ENCODE results near the gene FUCA1. TPM values are rescaled to one million over a fixed set of nuclear protein-coding genes. Genes with fewer than 3 reads are reported as not detected.

The FUCA1 gene
- 1 to 10 TPM; 4.3 to 6.4 TPM for total RNA-seq

DNA sequence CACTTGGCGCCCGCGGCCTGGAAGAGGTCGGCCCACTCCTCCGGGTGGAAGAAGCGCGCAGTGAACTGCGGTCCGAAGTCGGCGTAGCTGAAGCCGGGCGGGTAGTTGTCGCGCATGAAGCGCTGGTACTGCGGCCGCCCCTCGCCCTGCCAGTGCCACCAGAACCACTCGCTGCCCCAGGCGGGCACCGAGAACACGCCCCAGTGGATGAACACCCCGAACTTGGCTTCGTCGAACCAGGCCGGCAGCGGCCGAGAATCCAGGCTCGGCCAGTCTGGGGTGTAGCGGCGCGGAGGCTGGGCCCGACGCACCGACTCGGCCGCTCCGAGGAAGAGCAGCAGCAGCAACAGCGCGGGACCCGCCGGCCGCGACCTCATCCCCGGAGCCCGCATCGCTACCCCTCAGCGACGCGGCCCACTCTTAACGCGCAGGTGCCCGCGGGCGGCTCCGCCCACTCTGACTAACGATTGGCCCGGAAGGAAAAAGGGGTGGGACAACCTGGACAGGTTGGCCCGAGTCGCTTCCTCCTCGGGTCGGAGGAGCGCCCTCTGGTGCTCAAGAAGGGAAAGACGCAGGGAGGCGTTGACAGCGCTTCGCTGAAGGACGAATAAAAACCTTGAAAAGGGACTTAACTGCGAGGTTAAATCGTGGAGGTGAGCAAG lies at the start of gene FUCA1:
FUCA1 (minus strand) TSS at position 396 of the 662 bp plus-strand sequence; CDS start at position 392, 4 bp downstream.
- Mint-ChIP-seq H3K9me3 (no peaks in the 10 kb centered on the region), H3K36me3 (peaks cover 0 to 10% of the 10 kb centered on the region in 2 donors), H3K27ac (peak within 1 kb of the TSS; percentile 71 to 89)
- DNase-seq (ENCODE audit: low spot score in 2 of 2) (peak; percentile 93 to 94), ATAC-seq (peak; percentile 99 to 100)

- DNase-seq (ENCODE audit: low spot score in 2 of 2) (peak; percentile 61 to 62), ATAC-seq (peak; percentile 92 to 99)
- Mint-ChIP-seq H3K9me3 (no peaks in the 10 kb centered on the region), H3K27ac (no peak overlapping the region), H3K36me3 (no peaks in the 10 kb centered on the region)
These were observed 48.4 kb upstream of the FUCA1 start for GRCh38 chr1:23916209-23917131.

DNA sequence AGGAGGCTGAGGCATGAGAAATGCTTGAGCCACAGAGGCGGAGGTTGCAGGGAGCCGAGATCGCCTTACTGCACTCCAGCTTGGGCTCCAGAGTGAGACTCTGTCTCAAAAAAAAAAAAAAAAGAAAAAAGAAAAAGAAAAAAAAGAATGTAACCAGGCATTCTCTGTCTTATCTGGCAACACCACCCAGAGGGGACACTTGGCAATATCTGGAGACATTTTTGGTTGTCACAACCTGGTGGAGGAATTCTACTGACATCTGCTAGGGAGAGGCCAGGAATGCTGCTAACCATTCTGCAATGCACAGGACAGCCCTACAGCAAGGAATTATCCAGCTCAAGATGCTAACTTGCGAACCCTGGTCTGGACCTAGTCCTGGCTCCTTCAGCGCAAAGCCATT lies 47.4 kb upstream of the FUCA1 start:
- H3K9me3 Mint-ChIP-seq: no peaks in the 10 kb centered on the region
- ATAC-seq: no peak
- H3K27ac Mint-ChIP-seq: no peak overlapping the region
- H3K36me3 Mint-ChIP-seq: no peaks in the 10 kb centered on the region
- DNase-seq (ENCODE audit: low spot score in 2 of 2): no peak

DNA sequence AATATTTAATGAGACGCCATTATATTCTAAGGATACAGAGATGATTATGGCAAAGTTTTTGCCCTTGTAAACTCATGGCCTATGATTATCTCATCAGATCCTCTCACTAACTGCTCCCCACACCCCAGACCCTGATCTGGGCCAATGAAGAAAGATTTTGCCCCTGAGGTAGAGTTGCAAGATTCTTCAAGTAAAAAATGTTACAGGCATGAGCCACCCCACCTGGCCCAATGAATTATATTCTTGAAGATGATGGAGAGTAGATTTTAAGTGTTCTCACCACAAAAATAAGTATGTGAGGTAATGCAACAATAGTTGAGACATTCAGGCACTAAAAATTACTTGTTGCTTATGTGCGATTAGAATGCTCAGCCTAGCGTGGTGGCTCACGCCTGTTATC lies 46.8 kb upstream of the FUCA1 start:
- DNase-seq (ENCODE audit: low spot score in 2 of 2) (no peak), ATAC-seq (no peak)
- no peak overlapping the region for H3K27ac Mint-ChIP-seq
- H3K36me3 Mint-ChIP-seq: no peaks in the 10 kb centered on the region
- H3K9me3 Mint-ChIP-seq: no peaks in the 10 kb centered on the region

GRCh38 chr1:23913212-23913880 lies 45.3 kb upstream of the FUCA1 start, which contains the start of gene CNR2:
TSS of gene CNR2 (minus strand) at chr1:23913362. CDS start at chr1:23875617, 37,745 bp downstream.
- H3K27ac Mint-ChIP-seq: peak within 1 kb of the TSS in 1 of 2 donors; percentile 5
- ATAC-seq: no peak

GRCh38 chr1:23911921-23912320 lies 43.8 kb upstream of the FUCA1 start:
- Mint-ChIP-seq H3K36me3 (no peaks in the 10 kb centered on the region), H3K9me3 (no peaks in the 10 kb centered on the region), H3K27ac (peak overlapping the region; percentile 5 to 16)
- no peak for ATAC-seq
- DNase-seq (ENCODE audit: low spot score in 2 of 2): no peak

More at GRCh38 chr1:23913212-23913880, 45.3 kb upstream of the FUCA1 start, which contains the start of gene CNR2:
- no peaks in the 10 kb centered on the region for H3K36me3 Mint-ChIP-seq
- DNase-seq (ENCODE audit: low spot score in 2 of 2): no peak
- H3K9me3 Mint-ChIP-seq: no peaks in the 10 kb centered on the region

- no peak overlapping the region for H3K27ac Mint-ChIP-seq
- DNase-seq (ENCODE audit: low spot score in 2 of 2): no peak
- no peaks in the 10 kb centered on the region for H3K9me3 Mint-ChIP-seq
- H3K36me3 Mint-ChIP-seq: no peaks in the 10 kb centered on the region
- peak; percentile 36 to 60 for ATAC-seq
These were observed 42.6 kb upstream of the FUCA1 start for GRCh38 chr1:23910553-23911246.

DNA sequence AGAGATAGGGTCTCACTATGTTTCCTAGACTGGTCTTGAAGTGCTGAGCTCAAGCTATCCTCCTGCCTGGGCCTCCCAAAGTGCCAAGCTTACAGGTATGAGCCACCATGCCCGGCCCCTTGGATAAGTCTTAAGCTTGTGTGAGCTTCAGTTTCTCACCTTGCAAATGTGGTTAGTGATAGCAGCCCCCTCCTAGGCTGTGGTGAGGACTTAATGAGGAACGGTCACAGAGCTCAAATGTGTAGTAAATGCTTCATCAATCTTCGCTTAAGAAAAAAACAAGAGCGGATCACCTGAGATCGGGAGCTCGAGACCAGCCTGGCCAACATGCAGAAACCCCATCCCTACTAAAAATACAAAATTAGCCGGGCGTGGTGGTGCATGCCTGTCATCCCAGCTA lies 42.1 kb upstream of the FUCA1 start:
- H3K9me3 Mint-ChIP-seq: no peaks in the 10 kb centered on the region
- DNase-seq (ENCODE audit: low spot score in 2 of 2): no peak
- no peaks in the 10 kb centered on the region for H3K36me3 Mint-ChIP-seq
- ATAC-seq: no peak
- no peak overlapping the region for H3K27ac Mint-ChIP-seq

- no peak for ATAC-seq
- DNase-seq (ENCODE audit: low spot score in 2 of 2): no peak
- H3K36me3 Mint-ChIP-seq: no peaks in the 10 kb centered on the region
- H3K9me3 Mint-ChIP-seq: no peaks in the 10 kb centered on the region
- H3K27ac Mint-ChIP-seq: no peak overlapping the region
These were observed 41.3 kb upstream of the FUCA1 start for GRCh38 chr1:23909412-23909811.

DNA sequence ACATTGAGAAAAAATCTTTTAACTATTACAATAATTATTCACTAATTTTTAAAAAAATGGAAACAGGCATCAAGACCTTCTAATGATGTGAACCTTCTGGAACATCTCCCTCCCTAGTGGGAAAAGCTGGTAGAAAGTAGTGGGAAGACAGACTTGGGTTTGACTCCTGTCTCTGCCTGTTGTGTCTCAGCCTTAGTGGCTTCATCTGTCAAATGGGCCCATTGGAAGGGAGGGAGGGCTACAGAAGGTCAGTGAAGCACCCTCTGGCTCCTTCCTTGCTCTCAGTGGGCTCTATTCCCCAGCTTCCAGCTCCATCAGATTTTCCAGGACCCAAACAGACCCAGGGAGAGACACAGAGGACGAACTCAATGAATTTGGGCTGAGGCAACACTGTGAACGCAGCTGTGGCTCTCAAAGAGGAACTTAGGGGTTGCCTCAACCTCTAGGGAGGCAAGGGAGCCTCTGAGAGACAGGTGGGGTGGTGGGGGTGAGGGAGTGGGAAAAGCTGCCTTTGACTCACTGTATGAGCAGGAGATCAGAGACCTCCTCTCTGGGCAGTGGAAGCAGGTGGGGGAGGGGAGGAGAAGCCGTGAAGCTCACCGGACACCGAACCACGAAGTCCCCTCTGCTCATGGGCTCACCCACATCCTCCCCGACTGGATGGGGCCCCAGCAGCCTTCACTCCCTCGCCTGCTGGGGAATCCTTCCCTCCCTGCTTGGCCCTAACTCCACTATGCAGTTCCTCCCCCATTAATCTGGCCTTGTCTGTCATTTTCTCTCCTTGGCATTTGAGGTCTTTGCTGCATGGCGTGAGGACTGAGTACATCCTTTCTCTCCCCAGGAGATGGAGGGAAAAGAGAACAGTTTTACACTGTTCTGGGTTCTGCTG lies 40.6 kb upstream of the FUCA1 start:
- Mint-ChIP-seq H3K9me3 (no peaks in the 10 kb centered on the region), H3K27ac (no peak overlapping the region), H3K36me3 (no peaks in the 10 kb centered on the region)
- ATAC-seq (no peak), DNase-seq (ENCODE audit: low spot score in 2 of 2) (no peak)

- peak overlapping the region in 1 of 2 donors; percentile 18 for H3K27ac Mint-ChIP-seq
- no peaks in the 10 kb centered on the region for H3K9me3 Mint-ChIP-seq
- ATAC-seq (no peak), DNase-seq (ENCODE audit: low spot score in 2 of 2) (no peak)
- H3K36me3 Mint-ChIP-seq: no peaks in the 10 kb centered on the region
These were observed 38.6 kb upstream of the FUCA1 start for GRCh38 chr1:23906731-23907130.

DNA sequence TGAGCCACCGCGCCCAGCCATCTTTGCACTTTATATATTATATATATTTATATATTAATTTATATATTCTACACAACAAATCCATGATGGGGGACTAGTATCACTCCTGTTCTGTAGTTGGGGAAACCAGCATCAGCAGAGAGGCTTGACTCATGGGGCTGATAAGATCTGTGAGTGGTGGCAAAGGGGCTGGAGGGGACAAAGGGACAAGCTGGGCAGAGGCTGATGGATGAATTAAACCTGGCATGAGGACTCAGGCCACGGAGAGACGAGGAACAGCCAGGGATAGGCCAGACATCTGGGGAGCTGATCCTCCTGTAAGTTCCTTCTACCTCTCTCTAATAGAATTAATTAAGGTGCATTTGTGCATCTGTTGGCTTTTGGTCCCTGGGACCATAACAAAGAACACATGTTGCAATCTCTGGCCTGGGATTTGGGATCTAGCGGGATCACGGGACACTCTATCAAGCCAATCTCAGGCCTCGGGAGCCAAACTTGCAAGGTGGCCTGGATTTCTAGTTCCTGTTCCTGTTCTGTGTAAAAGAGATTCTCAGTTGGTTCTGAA lies 37.5 kb upstream of the FUCA1 start:
- DNase-seq (ENCODE audit: low spot score in 2 of 2) (no peak), ATAC-seq (no peak)
- no peaks in the 10 kb centered on the region for H3K36me3 Mint-ChIP-seq
- peak overlapping the region in 1 of 2 donors; percentile 61 for H3K27ac Mint-ChIP-seq
- no peaks in the 10 kb centered on the region for H3K9me3 Mint-ChIP-seq

DNA sequence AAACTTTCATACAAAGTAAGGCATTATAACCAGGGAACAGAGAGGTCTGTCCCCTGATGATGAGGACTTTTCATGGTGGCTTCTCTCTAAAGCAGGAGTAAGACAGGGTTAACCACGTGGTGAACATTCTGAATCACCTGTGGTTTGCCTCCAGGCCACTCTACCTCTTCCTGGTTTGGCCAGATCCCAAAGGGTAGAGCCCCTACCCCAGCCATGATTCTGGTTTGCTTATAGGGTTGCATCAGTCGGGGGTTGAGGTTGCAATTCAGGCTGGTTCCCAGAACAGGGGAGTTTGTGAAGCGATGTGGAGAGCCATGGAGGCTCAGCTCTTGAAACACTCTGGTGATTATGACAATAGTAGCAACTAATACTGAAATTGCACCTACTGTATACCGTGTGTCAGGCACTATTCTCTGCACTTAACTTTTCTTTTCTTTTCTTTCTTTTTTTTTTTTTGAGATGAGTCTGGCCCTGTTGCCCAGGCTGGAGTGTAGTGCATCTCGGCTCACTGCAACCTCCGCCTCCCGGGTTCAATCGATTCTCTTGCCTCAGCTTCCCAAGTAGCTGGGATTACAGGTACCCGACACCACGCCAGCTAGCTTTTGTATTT lies 36.8 kb upstream of the FUCA1 start:
- DNase-seq (ENCODE audit: low spot score in 2 of 2) (peak; percentile 58 to 85), ATAC-seq (peak; percentile 91 to 92)
- Mint-ChIP-seq H3K36me3 (no peaks in the 10 kb centered on the region), H3K27ac (peak overlapping the region in 1 of 2 donors; percentile 61), H3K9me3 (no peaks in the 10 kb centered on the region)

GRCh38 chr1:23903754-23904153 lies 35.7 kb upstream of the FUCA1 start:
- no peak for DNase-seq (ENCODE audit: low spot score in 2 of 2)
- ATAC-seq: no peak
- no peaks in the 10 kb centered on the region for H3K36me3 Mint-ChIP-seq

More at GRCh38 chr1:23903754-23904153, 35.7 kb upstream of the FUCA1 start:
- H3K9me3 Mint-ChIP-seq: no peaks in the 10 kb centered on the region
- H3K27ac Mint-ChIP-seq: no peak overlapping the region
